IMR-90 (cell line): ENCODE data around the gene CA11. TPM values are rescaled to one million over a fixed set of nuclear protein-coding genes. Genes with fewer than 3 reads are reported as not detected.

ENCODE experiments used
- ATAC-seq: fragments of 200-7000 bp; cut with Tn5 transposase; 2 replicates; pipeline ENCODE4 v1.9.1; 2020; ENCODE audit warnings: low read depth, mild to moderate bottlenecking, moderate library complexity
- BruUV-seq: library from RNA; stranded (reverse); fragments of 400-500 nt; replicated peaks from 2 replicates; lab custom pipeline; 2021; lab: Mats Ljungman, UMichigan
- CTCF ChIA-PET: fragments of 300-600 bp; formaldehyde crosslinking; extraction: SDS; loops from one replicate; lab custom pipeline; 2021; ENCODE audit warnings: antibody characterized with exemption; lab: Yijun Ruan, JAX
- POLR2A ChIA-PET: fragments of 300-600 bp; sonication (Branson Sonifier 250); formaldehyde crosslinking; loops from one replicate; lab custom pipeline; 2022; ENCODE audit warnings: antibody characterized with exemption; ENCODE audit not compliant: unreplicated experiment; lab: Charles Lee
- DNase-seq: peaks from one replicate; pipeline ENCODE4 v3.0.0; 2013
- H2AFZ ChIP-seq: replicated peaks from 2 replicates; pipeline ENCODE3; 2013; ENCODE audit warnings: low read length, mild to moderate bottlenecking; ENCODE audit not compliant: poor library complexity
- H2AK5ac ChIP-seq: 2 replicates; pipeline ENCODE4 v1.6.1; 2013; ENCODE audit warnings: low read depth, low read length, inconsistent platforms
- H2AK9ac ChIP-seq: replicated peaks from 2 replicates; pipeline ENCODE3; 2013; ENCODE audit warnings: mild to moderate bottlenecking, low read depth, low read length, moderate library complexity; ENCODE audit not compliant: poor library complexity
- H2BK120ac ChIP-seq: 2 replicates; pipeline ENCODE4 v1.6.1; 2013; ENCODE audit warnings: low read depth, low read length, inconsistent platforms
- H2BK15ac ChIP-seq: 3 replicates; pipeline ENCODE4 v1.6.1; 2013; ENCODE audit warnings: low read depth, low read length, inconsistent platforms
- H2BK20ac ChIP-seq: 2 replicates; pipeline ENCODE4 v1.6.1; 2013; ENCODE audit warnings: low read depth, mild to moderate bottlenecking, inconsistent platforms, low read length, moderate library complexity
- H2BK5ac ChIP-seq: 2 replicates; pipeline ENCODE4 v1.6.1; 2013; ENCODE audit warnings: mild to moderate bottlenecking, low read depth, low read length, inconsistent platforms; ENCODE audit not compliant: poor library complexity, severe bottlenecking
- H3K14ac ChIP-seq: replicated peaks from 2 replicates; pipeline ENCODE4 v1.6.1; 2013; ENCODE audit warnings: low read depth, low read length, inconsistent platforms
- H3K18ac ChIP-seq: 2 replicates; pipeline ENCODE4 v1.6.1; 2013; ENCODE audit warnings: low read depth, low read length, control low read depth
- H3K23ac ChIP-seq: 2 replicates; pipeline ENCODE4 v1.6.1; 2013; ENCODE audit warnings: low read depth, low read length, inconsistent platforms
- H3K27ac ChIP-seq: 2 replicates; pipeline ENCODE4 v1.5.1; 2013; ENCODE audit warnings: mild to moderate bottlenecking, control low read depth, low read length; ENCODE audit not compliant: insufficient read depth
- H3K27me3 ChIP-seq: 2 replicates; pipeline ENCODE4 v1.6.1; 2013; ENCODE audit warnings: low read length; ENCODE audit not compliant: control insufficient read depth, insufficient read depth
- H3K36me3 ChIP-seq: 2 replicates; pipeline ENCODE4 v1.6.1; 2013; ENCODE audit warnings: low read length, mixed read lengths; ENCODE audit not compliant: control insufficient read depth, insufficient read depth
- H3K4ac ChIP-seq: 2 replicates; pipeline ENCODE4 v1.6.1; 2013; ENCODE audit warnings: low read depth, low read length, inconsistent platforms
- H3K4me1 ChIP-seq: 2 replicates; pipeline ENCODE4 v1.6.1; 2013; ENCODE audit warnings: low read length, mixed read lengths; ENCODE audit not compliant: control insufficient read depth, insufficient read depth
- H3K4me2 ChIP-seq: 2 replicates; pipeline ENCODE4 v1.6.1; 2013; ENCODE audit warnings: low read depth, mild to moderate bottlenecking, control low read depth, low read length, moderate library complexity
- H3K4me3 ChIP-seq: 2 replicates; pipeline ENCODE4 v1.5.1; 2013; ENCODE audit warnings: low read depth, mild to moderate bottlenecking, control low read depth, low read length, moderate library complexity; ENCODE audit not compliant: insufficient read depth
- H3K56ac ChIP-seq: 2 replicates; pipeline ENCODE4 v1.6.1; 2013; ENCODE audit warnings: low read length, inconsistent platforms; ENCODE audit not compliant: insufficient read depth; ENCODE audit errors: extremely low read depth
- H3K79me1 ChIP-seq, 2 experiments: 2 replicates each; pipeline ENCODE4 v1.6.1; 2013; ENCODE audit warnings: low read length in 2 of 2, inconsistent platforms in 1 of 2, low read depth in 1 of 2
- H3K9ac ChIP-seq: 2 replicates; pipeline ENCODE4 v1.6.1; 2013; ENCODE audit warnings: low read depth, low read length, control low read depth
- H3K9me1 ChIP-seq: 2 replicates; pipeline ENCODE4 v1.6.1; 2013; ENCODE audit warnings: low read length, inconsistent platforms; ENCODE audit not compliant: insufficient read depth
- H3K9me3 ChIP-seq: 2 replicates; pipeline ENCODE4 v1.6.1; 2013; ENCODE audit warnings: low read length; ENCODE audit not compliant: control insufficient read depth, insufficient read depth
- H4K20me1 ChIP-seq: 2 replicates; pipeline ENCODE4 v1.6.1; 2013; ENCODE audit warnings: low read length, inconsistent platforms; ENCODE audit not compliant: insufficient read depth
- H4K5ac ChIP-seq: 2 replicates; pipeline ENCODE4 v1.6.1; 2013; ENCODE audit warnings: mild to moderate bottlenecking, low read depth, low read length, control low read depth
- H4K8ac ChIP-seq, 2 experiments: 2 replicates each; pipeline ENCODE4 v1.6.1; 2013; ENCODE audit warnings: low read depth in 2 of 2, low read length in 2 of 2, control low read depth in 1 of 2, inconsistent platforms in 1 of 2
- H4K91ac ChIP-seq: 2 replicates; pipeline ENCODE4 v1.6.1; 2013; ENCODE audit warnings: low read depth, low read length, inconsistent platforms; ENCODE audit not compliant: insufficient read depth
- BHLHE40 ChIP-seq: fragments of 150-350 bp; IDR thresholded peaks from 2 replicates; pipeline ENCODE4 v1.6.1; 2016; ENCODE audit warnings: mild to moderate bottlenecking, low read depth, low read length
- CHD1 ChIP-seq: IDR thresholded peaks from 2 replicates; pipeline ENCODE4 v1.6.1; 2012; ENCODE audit warnings: low read depth, low read length, improper control_type of control experiment
- FOS ChIP-seq: fragments of 150-350 bp; IDR thresholded peaks from 2 replicates; pipeline ENCODE4 v1.6.1; 2016; ENCODE audit warnings: low read depth, low read length
- MAFK ChIP-seq: IDR thresholded peaks from 2 replicates; pipeline ENCODE4 v1.6.1; 2012; ENCODE audit warnings: low read depth, low read length, improper control_type of control experiment
- MAZ ChIP-seq: IDR thresholded peaks from 2 replicates; pipeline ENCODE4 v1.6.1; 2012; ENCODE audit warnings: low read depth, mild to moderate bottlenecking, low read length, improper control_type of control experiment, moderate library complexity, borderline replicate concordance
- NFE2L2 ChIP-seq: fragments of 150-350 bp; IDR thresholded peaks from 2 replicates; pipeline ENCODE4 v1.6.1; 2016; ENCODE audit warnings: low read depth, mild to moderate bottlenecking, low read length
- POLR2A ChIP-seq: IDR thresholded peaks from 2 replicates; pipeline ENCODE4 v1.6.1; 2012; ENCODE audit warnings: mild to moderate bottlenecking, low read depth, low read length
- RAD21 ChIP-seq: IDR thresholded peaks from 2 replicates; pipeline ENCODE4 v1.6.1; 2012; ENCODE audit warnings: low read length, improper control_type of control experiment
- RFX5 ChIP-seq: IDR thresholded peaks from 2 replicates; pipeline ENCODE4 v1.8.0; 2012; ENCODE audit warnings: low read depth, mild to moderate bottlenecking, low read length, moderate library complexity
- SMC3 ChIP-seq: fragments of 150-350 bp; IDR thresholded peaks from 2 replicates; pipeline ENCODE4 v1.6.1; 2016; ENCODE audit warnings: low read depth, mild to moderate bottlenecking, antibody characterized with exemption, low read length, moderate library complexity
- WGBS, 2 experiments: methylation state at CpG; one replicate each; pipeline versions ENCODE4 v1.1.5 to v1.1.7; 2013; ENCODE audit warnings: missing lambda C conversion rate in 2 of 2; ENCODE audit not compliant: insufficient read length in 1 of 2; ENCODE audit errors: extremely low coverage in 2 of 2; 5-methylcytosine and 5-hydroxymethylcytosine counted together
- dilution Hi-C: fragments of 300-500 bp; cut with HindIII; formaldehyde crosslinking; loops from one replicate; pipeline ENCODE4 v1.14.3; 2018; ENCODE audit warnings: low sequenced_read_pairs; ENCODE audit not compliant: unreplicated experiment
- in situ Hi-C: fragments of 300-500 bp; cut with MboI; formaldehyde crosslinking; loops from 3 replicates; pipeline ENCODE4 v1.14.3; 2019; ENCODE audit warnings: low sequenced_read_pairs, inconsistent platforms, mixed read lengths
- intact Hi-C: fragments of 100-400 bp; cut with micrococcal nuclease; formaldehyde crosslinking; loops from 2 replicates; pipeline ENCODE4 v1.10.0; 2022
- polyA plus RNA-seq, 3 experiments: library from polyadenylated mRNA; depleted of rRNA; stranded (reverse); fragments of >200 nt; gene quantifications; 2 replicates each; pipeline ENCODE4 v1.2.3, GENCODE V29; 2012; ENCODE audit warnings: low replicate concordance in 1 of 3
- total RNA-seq: library from RNA; depleted of rRNA; stranded (reverse); fragments of >200 nt; gene quantifications from 2 replicates; pipeline ENCODE4 v1.2.3, GENCODE V29; 2012
- TF ChIP-seq, protein P1 (sequence below): fragments of 150-350 bp; IDR thresholded peaks from 2 replicates; pipeline ENCODE4 v1.6.1; 2017; ENCODE audit warnings: mild to moderate bottlenecking, antibody characterized with exemption, low read length, low read depth
- TF ChIP-seq, protein P2 (sequence below): conservative IDR thresholded peaks from 2 replicates; pipeline ENCODE4 v1.5.1; 2012; ENCODE audit warnings: mild to moderate bottlenecking, low read depth, low read length, improper control_type of control experiment
- TF ChIP-seq, protein P3 (sequence below): fragments of 150-350 bp; IDR thresholded peaks from 2 replicates; pipeline ENCODE4 v1.6.1; 2016; ENCODE audit warnings: low read depth, mild to moderate bottlenecking, low read length, moderate library complexity, borderline replicate concordance

Gene CA11
- total and polyA plus RNA-seq, 2 of the 4 experiments (the other 2 are of a cell fraction) = 1.3 to 2.9 TPM

DNA sequence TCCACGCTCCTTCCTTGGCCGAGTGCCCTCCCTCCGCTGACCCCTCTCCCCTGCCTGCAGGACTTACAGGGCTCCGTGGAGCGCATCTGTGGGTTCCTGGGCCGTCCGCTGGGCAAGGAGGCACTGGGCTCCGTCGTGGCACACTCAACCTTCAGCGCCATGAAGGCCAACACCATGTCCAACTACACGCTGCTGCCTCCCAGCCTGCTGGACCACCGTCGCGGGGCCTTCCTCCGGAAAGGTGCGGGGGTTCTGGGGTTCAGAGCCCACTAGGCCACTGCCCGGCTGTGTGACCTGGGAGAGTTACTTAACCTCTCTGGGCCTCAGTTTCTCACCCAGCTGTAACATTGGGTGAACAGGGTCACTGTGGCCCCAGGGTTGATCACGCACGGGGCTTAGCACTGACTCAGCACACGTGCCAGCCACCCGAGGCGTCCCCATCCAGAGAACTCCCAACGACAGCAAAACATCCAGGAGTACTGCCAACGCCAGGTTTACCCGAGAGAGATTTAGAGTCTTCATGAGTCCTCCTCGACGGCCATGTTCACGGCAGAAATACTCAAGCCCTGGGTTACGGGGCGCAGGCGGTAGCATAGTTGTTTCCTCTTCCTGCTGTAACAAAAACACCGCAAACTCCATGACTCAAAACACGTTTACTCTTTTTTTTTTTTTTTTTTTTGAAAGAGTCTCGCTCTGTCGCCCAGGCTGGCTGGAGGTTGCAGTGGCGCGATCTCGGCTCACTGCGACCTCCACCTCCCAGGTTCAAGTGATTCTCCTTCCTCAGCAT, 49.1 kb downstream of the CA11 start:
- no peak for DNase-seq
- Histone ChIP-seq H2AFZ (no peak overlapping the region), H4K20me1 (no peaks in the 10 kb centered on the region), H3K14ac (no peak overlapping the region), H3K4me2 (no peak overlapping the region), H2BK15ac (no peak overlapping the region), H3K4ac (no peak overlapping the region), H2BK120ac (no peak overlapping the region), H2AK9ac (no peak overlapping the region), H2AK5ac (no peak overlapping the region), H3K9ac (no peak overlapping the region), H3K18ac (no peak overlapping the region), H4K91ac (no peak overlapping the region), H2BK5ac (no peak overlapping the region), H4K5ac (no peak overlapping the region), H3K79me1 (no peaks in the 10 kb centered on the region), H3K23ac (no peak overlapping the region), H3K4me3 (no peak overlapping the region), H3K4me1 (no peaks in the 10 kb centered on the region), H3K9me3 (no peaks in the 10 kb centered on the region), H3K36me3 (no peaks in the 10 kb centered on the region), H4K8ac (no peak overlapping the region), H3K9me1 (no peaks in the 10 kb centered on the region), H2BK20ac (no peak overlapping the region), H3K27ac (no peak overlapping the region), H3K27me3 (peaks cover 16% of the 10 kb centered on the region), H3K56ac (no peak overlapping the region)
- WGBS, 2 experiments = 85% methylated on average over 28 of the region's 39 CpGs; no CpG with 5 or more reads in 1 of the 2 experiments
- intact Hi-C loops = no loop called here
- in situ Hi-C loops = no loop called here
- dilution Hi-C loops = no loop called here
- TF ChIP-seq, protein P1, sequence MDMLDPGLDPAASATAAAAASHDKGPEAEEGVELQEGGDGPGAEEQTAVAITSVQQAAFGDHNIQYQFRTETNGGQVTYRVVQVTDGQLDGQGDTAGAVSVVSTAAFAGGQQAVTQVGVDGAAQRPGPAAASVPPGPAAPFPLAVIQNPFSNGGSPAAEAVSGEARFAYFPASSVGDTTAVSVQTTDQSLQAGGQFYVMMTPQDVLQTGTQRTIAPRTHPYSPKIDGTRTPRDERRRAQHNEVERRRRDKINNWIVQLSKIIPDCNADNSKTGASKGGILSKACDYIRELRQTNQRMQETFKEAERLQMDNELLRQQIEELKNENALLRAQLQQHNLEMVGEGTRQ = no peak
- TF ChIP-seq NFE2L2 (no peak), POLR2A (no peak), MAFK (no peak), SMC3 (no peak), RAD21 (no peak), BHLHE40 (no peak), FOS (no peak), CHD1 (no peak), RFX5 (no peak), MAZ (no peak)
- TF ChIP-seq, protein P2, sequence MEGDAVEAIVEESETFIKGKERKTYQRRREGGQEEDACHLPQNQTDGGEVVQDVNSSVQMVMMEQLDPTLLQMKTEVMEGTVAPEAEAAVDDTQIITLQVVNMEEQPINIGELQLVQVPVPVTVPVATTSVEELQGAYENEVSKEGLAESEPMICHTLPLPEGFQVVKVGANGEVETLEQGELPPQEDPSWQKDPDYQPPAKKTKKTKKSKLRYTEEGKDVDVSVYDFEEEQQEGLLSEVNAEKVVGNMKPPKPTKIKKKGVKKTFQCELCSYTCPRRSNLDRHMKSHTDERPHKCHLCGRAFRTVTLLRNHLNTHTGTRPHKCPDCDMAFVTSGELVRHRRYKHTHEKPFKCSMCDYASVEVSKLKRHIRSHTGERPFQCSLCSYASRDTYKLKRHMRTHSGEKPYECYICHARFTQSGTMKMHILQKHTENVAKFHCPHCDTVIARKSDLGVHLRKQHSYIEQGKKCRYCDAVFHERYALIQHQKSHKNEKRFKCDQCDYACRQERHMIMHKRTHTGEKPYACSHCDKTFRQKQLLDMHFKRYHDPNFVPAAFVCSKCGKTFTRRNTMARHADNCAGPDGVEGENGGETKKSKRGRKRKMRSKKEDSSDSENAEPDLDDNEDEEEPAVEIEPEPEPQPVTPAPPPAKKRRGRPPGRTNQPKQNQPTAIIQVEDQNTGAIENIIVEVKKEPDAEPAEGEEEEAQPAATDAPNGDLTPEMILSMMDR = no peak
- TF ChIP-seq, protein P3, sequence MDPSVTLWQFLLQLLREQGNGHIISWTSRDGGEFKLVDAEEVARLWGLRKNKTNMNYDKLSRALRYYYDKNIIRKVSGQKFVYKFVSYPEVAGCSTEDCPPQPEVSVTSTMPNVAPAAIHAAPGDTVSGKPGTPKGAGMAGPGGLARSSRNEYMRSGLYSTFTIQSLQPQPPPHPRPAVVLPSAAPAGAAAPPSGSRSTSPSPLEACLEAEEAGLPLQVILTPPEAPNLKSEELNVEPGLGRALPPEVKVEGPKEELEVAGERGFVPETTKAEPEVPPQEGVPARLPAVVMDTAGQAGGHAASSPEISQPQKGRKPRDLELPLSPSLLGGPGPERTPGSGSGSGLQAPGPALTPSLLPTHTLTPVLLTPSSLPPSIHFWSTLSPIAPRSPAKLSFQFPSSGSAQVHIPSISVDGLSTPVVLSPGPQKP = no peak
- BruUV-seq = no TSS peak
- no peak for ATAC-seq
- ChIA-PET POLR2A (no interaction called here), CTCF (no interaction called here)
